H9 (cell line): ENCODE data around the gene ETFB. TPM values are rescaled to one million over a fixed set of nuclear protein-coding genes. Genes with fewer than 3 reads are reported as not detected.

Source experiments
- DNase-seq: peaks from one replicate; pipeline ENCODE4 v3.0.0-alpha.2; 2017
- H2AFZ ChIP-seq: one replicate; pipeline ENCODE4 v1.6.1; 2013; ENCODE audit warnings: mild to moderate bottlenecking, low read length, control low read depth, moderate library complexity
- H2AK5ac ChIP-seq: 2 replicates; pipeline ENCODE4 v1.6.1; 2013; ENCODE audit warnings: low read length, control low read depth, mixed read lengths; ENCODE audit not compliant: insufficient read length
- H2BK120ac ChIP-seq: one replicate; pipeline ENCODE4 v1.6.1; 2013; ENCODE audit warnings: low read depth, mild to moderate bottlenecking, low read length, control low read depth, inconsistent platforms; ENCODE audit not compliant: poor library complexity, severe bottlenecking
- H2BK12ac ChIP-seq: 2 replicates; pipeline ENCODE4 v1.6.1; 2013; ENCODE audit warnings: low read length, control low read depth, mixed read lengths, low read depth; ENCODE audit not compliant: insufficient read length
- H2BK15ac ChIP-seq: 2 replicates; pipeline ENCODE4 v1.6.1; 2013; ENCODE audit warnings: low read depth, low read length, control low read depth
- H2BK20ac ChIP-seq: one replicate; pipeline ENCODE4 v1.6.1; 2013; ENCODE audit warnings: low read depth, mild to moderate bottlenecking, low read length, control low read depth, inconsistent platforms; ENCODE audit not compliant: poor library complexity, severe bottlenecking
- H2BK5ac ChIP-seq: 2 replicates; pipeline ENCODE4 v1.6.1; 2013; ENCODE audit warnings: low read length, control low read depth, mixed read lengths; ENCODE audit not compliant: insufficient read length
- H3K14ac ChIP-seq: 2 replicates; pipeline ENCODE4 v1.6.1; 2013; ENCODE audit warnings: low read length, control low read depth; ENCODE audit not compliant: insufficient read depth
- H3K18ac ChIP-seq: 2 replicates; pipeline ENCODE4 v1.6.1; 2013; ENCODE audit warnings: low read depth, mild to moderate bottlenecking, mixed read lengths, low read length, control low read depth; ENCODE audit not compliant: insufficient read length
- H3K23ac ChIP-seq: 2 replicates; pipeline ENCODE4 v1.6.1; 2013; ENCODE audit warnings: low read length, control low read depth, mixed read lengths, low read depth; ENCODE audit not compliant: insufficient read length
- H3K23me2 ChIP-seq: 2 replicates; pipeline ENCODE4 v1.6.1; 2013; ENCODE audit warnings: low read depth, mild to moderate bottlenecking, mixed read lengths, low read length, control low read depth; ENCODE audit not compliant: insufficient read length, poor library complexity, severe bottlenecking
- H3K27ac ChIP-seq: 2 replicates; pipeline ENCODE4 v1.5.1; 2013; ENCODE audit warnings: low read length, control low read depth, mixed read lengths, low read depth; ENCODE audit not compliant: insufficient read length
- H3K27me3 ChIP-seq: 2 replicates; pipeline ENCODE4 v1.6.1; 2013; ENCODE audit warnings: low read length, control low read depth, inconsistent platforms; ENCODE audit not compliant: insufficient read depth
- H3K4ac ChIP-seq: 2 replicates; pipeline ENCODE4 v1.6.1; 2013; ENCODE audit warnings: low read depth, mild to moderate bottlenecking, control low read depth, inconsistent platforms, low read length, moderate library complexity
- H3K4me1 ChIP-seq: 2 replicates; pipeline ENCODE4 v1.6.1; 2013; ENCODE audit warnings: low read length, control low read depth, inconsistent platforms; ENCODE audit not compliant: insufficient read depth
- H3K4me2 ChIP-seq: 2 replicates; pipeline ENCODE4 v1.6.1; 2013; ENCODE audit warnings: low read length, control low read depth, mixed read lengths; ENCODE audit not compliant: insufficient read length, insufficient read depth
- H3K56ac ChIP-seq: 2 replicates; pipeline ENCODE4 v1.6.1; 2013; ENCODE audit warnings: low read depth, mild to moderate bottlenecking, mixed read lengths, low read length, control low read depth; ENCODE audit not compliant: insufficient read length
- H3K79me1 ChIP-seq: 2 replicates; pipeline ENCODE4 v1.6.1; 2013; ENCODE audit warnings: low read depth, mild to moderate bottlenecking, moderate library complexity, low read length, control low read depth, inconsistent platforms; ENCODE audit not compliant: insufficient read depth, poor library complexity, severe bottlenecking
- H3K79me2 ChIP-seq: 2 replicates; pipeline ENCODE4 v1.6.1; 2013; ENCODE audit warnings: low read length, control low read depth, inconsistent platforms; ENCODE audit not compliant: insufficient read depth
- H3K9ac ChIP-seq: 2 replicates; pipeline ENCODE4 v1.6.1; 2013; ENCODE audit warnings: low read length, control low read depth, mixed read lengths; ENCODE audit not compliant: insufficient read length; ENCODE audit errors: extremely low read depth
- H3K9me3 ChIP-seq: one replicate; pipeline ENCODE4 v1.6.1; 2013; ENCODE audit warnings: low read depth, low read length, inconsistent platforms; ENCODE audit not compliant: control insufficient read depth
- H3T11ph ChIP-seq: one replicate; pipeline ENCODE4 v1.6.1; 2013; ENCODE audit warnings: mild to moderate bottlenecking, low read length, control low read depth, inconsistent platforms
- H4K20me1 ChIP-seq: one replicate; pipeline ENCODE4 v1.6.1; 2013; ENCODE audit not compliant: control insufficient read depth, insufficient read length, insufficient read depth
- H4K5ac ChIP-seq: 2 replicates; pipeline ENCODE4 v1.6.1; 2013; ENCODE audit warnings: low read depth, mild to moderate bottlenecking, mixed read lengths, low read length, control low read depth; ENCODE audit not compliant: insufficient read length
- H4K8ac ChIP-seq: replicated peaks from 2 replicates; pipeline ENCODE4 v1.6.1; 2013; ENCODE audit warnings: low read length, control low read depth, mixed read lengths, low read depth; ENCODE audit not compliant: insufficient read length
- H4K91ac ChIP-seq: 2 replicates; pipeline ENCODE4 v1.6.1; 2013; ENCODE audit warnings: low read depth, mild to moderate bottlenecking, moderate library complexity, mixed read lengths, low read length, control low read depth; ENCODE audit not compliant: insufficient read length
- H3K27ac Mint-ChIP-seq, 3 experiments: 2 replicates in 2 of 3; 3 replicates in 1 of 3; pipeline ENCODE4 v1.8.0; 2020 to 2021; ENCODE audit warnings: mixed read lengths in 3 of 3, mild to moderate bottlenecking in 1 of 3, moderate library complexity in 1 of 3
- H3K27me3 Mint-ChIP-seq: 2 replicates; pipeline ENCODE4 v1.8.0; 2021; ENCODE audit warnings: low read depth, mild to moderate bottlenecking, moderate library complexity, mixed read lengths
- H3K36me3 Mint-ChIP-seq, 3 experiments: 2 replicates in 2 of 3; 3 replicates in 1 of 3; pipeline ENCODE4 v1.8.0; 2020 to 2021; ENCODE audit warnings: low read depth in 3 of 3, mixed read lengths in 3 of 3; ENCODE audit not compliant: insufficient read depth in 1 of 3
- H3K4me1 Mint-ChIP-seq, 2 experiments: 2 replicates each; pipeline ENCODE4 v1.8.0; 2020; ENCODE audit warnings: mixed read lengths in 2 of 2
- H3K4me3 Mint-ChIP-seq, 2 experiments: 2 replicates in 1 of 2; 3 replicates in 1 of 2; pipeline ENCODE4 v1.8.0; 2020 to 2021; ENCODE audit warnings: mild to moderate bottlenecking in 2 of 2, mixed read lengths in 2 of 2, moderate library complexity in 1 of 2
- H3K9me3 Mint-ChIP-seq, 2 experiments: 2 replicates in 1 of 2; 3 replicates in 1 of 2; pipeline ENCODE4 v1.8.0; 2020; ENCODE audit warnings: mild to moderate bottlenecking in 2 of 2, mixed read lengths in 2 of 2, moderate library complexity in 1 of 2
- WGBS: extraction: QIAGEN DNeasy Blood & Tissue Kit; methylation state at CpG from one replicate; pipeline ENCODE4 v1.1.7; 2013; ENCODE audit warnings: missing lambda C conversion rate, low lambda C conversion rate, mixed read lengths; ENCODE audit not compliant: insufficient read length; ENCODE audit errors: extremely low coverage; 5-methylcytosine and 5-hydroxymethylcytosine counted together
- total RNA-seq: library from RNA; stranded (reverse); gene quantifications from 2 replicates; pipeline ENCODE4 v1.2.1, GENCODE V29; 2021
- TF ChIP-seq, protein P1 (sequence below): fragments of 200-600 bp; sonication (generic); conservative IDR thresholded peaks from 3 replicates; pipeline ENCODE4 v1.8.0; 2021; ENCODE audit warnings: antibody characterized with exemption, mild to moderate bottlenecking

Gene ETFB
- total RNA-seq, 1 experiment from 2014 or later: 49.4 TPM

DNA sequence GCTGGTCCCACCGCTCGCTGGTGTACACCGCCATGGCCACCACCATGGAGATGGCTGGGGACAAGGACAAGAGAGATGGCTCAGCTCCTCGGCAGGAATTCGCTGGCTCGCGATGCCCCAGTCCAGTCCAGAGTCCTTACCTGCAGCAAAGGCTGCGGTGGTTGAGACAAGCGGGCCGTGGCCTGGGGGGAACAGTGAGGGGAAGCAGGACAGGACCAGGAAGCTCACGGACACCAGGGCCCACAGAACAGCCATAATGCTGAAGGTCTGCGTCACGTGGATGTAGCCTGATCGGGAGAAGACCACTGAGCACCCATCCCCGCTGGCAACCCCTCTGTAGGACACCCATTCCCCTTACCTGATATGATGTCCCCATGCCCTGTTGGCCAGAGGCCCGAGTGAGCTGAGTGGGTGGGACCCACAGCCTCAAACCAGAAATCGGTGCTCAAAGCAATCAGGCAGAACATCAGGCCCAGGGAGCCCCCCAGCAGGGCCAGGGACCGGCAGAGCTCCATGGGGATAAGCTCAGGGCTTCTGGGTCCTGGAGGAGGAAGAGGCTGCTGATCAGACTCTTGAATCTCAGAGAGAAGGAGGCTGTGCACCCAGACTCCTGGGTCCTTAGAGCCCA, 5.9 kb upstream of the ETFB start:
- H3K4me3 Mint-ChIP-seq: no peak overlapping the region
- Histone ChIP-seq H3K79me1 (no peaks in the 10 kb centered on the region), H3T11ph (no peak overlapping the region), H3K27ac (no peak overlapping the region), H3K27me3 (no peaks in the 10 kb centered on the region), H3K4me1 (no peaks in the 10 kb centered on the region; the same call in 1 of the 2 replicates), H4K8ac (no peak overlapping the region), H4K20me1 (no peaks in the 10 kb centered on the region), H3K56ac (no peak overlapping the region), H3K9ac (no peak overlapping the region), H3K4me2 (no peak overlapping the region), H2BK5ac (no peak overlapping the region), H2AK5ac (no peak overlapping the region), H2BK20ac (no peak overlapping the region), H2BK15ac (no peak overlapping the region), H2BK120ac (no peak overlapping the region), H3K4ac (no peak overlapping the region), H4K5ac (no peak overlapping the region), H3K79me2 (no peaks in the 10 kb centered on the region), H2BK12ac (no peak overlapping the region), H3K9me3 (no peaks in the 10 kb centered on the region), H4K91ac (no peak overlapping the region), H3K14ac (no peak overlapping the region; the same call in 1 of the 2 replicates), H2AFZ (no peak overlapping the region), H3K23me2 (peaks cover 10% of the 10 kb centered on the region), H3K18ac (no peak overlapping the region), H3K23ac (no peak overlapping the region)
- H3K27me3 Mint-ChIP-seq: peaks cover 21% of the 10 kb centered on the region
- H3K4me1 Mint-ChIP-seq: peaks cover 14 to 17% of the 10 kb centered on the region in 2 experiments
- H3K27ac Mint-ChIP-seq: no peak overlapping the region
- TF ChIP-seq, protein P1, sequence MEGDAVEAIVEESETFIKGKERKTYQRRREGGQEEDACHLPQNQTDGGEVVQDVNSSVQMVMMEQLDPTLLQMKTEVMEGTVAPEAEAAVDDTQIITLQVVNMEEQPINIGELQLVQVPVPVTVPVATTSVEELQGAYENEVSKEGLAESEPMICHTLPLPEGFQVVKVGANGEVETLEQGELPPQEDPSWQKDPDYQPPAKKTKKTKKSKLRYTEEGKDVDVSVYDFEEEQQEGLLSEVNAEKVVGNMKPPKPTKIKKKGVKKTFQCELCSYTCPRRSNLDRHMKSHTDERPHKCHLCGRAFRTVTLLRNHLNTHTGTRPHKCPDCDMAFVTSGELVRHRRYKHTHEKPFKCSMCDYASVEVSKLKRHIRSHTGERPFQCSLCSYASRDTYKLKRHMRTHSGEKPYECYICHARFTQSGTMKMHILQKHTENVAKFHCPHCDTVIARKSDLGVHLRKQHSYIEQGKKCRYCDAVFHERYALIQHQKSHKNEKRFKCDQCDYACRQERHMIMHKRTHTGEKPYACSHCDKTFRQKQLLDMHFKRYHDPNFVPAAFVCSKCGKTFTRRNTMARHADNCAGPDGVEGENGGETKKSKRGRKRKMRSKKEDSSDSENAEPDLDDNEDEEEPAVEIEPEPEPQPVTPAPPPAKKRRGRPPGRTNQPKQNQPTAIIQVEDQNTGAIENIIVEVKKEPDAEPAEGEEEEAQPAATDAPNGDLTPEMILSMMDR: no peak
- H3K36me3 Mint-ChIP-seq: no peaks in the 10 kb centered on the region; a peak in 1 of 7 replicates
- no CpG with 5 or more reads among the region's 18 CpGs for WGBS
- DNase-seq: no peak
- no peaks in the 10 kb centered on the region for H3K9me3 Mint-ChIP-seq
